Right kidney (tissue), 1 donor: ENCODE data around the gene PARD3B.

Source experiments
- DNase-seq: peaks from one replicate; pipeline ENCODE4 v3.0.0-alpha.2; 2016

Gene PARD3B

DNA sequence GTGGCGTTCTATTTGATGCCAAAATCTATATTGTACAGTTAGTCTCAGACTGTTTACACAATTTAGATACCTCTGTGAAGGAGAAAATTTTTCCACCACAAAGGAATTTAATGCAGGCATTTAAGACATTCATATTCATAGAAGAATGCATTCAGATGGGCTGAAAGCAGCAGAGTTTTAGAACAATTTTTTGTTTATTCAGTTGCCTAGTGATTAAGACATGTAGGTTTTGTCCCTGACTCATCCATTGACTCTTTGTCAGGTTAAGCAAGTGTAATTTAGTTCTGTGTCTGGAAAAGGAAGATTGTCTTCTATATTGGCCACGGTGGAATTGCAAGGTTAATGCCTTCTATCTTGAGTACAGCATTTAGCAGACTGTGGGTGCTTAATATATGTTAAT lies 515.0 kb downstream of the PARD3B start:
- no peak for DNase-seq

DNA sequence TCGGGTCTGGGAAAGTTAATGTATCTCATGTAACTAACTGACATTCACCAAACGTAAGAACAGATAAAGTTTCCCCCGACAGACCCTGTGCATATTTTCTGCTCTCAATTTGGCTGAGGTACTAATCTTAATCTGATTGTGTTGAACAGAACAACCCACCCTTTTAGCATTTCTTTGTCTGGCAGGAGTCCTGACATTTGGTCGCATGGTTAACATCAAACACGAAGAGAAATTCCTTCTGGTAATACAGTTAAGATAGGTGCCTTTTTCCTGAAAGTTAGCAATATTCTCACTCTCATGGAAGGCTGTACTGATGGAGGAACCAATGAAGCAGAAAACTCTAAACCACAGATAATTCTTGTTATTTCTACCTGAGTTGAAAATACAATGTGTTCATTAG lies 520.8 kb downstream of the PARD3B start:
- DNase-seq = no peak

DNA sequence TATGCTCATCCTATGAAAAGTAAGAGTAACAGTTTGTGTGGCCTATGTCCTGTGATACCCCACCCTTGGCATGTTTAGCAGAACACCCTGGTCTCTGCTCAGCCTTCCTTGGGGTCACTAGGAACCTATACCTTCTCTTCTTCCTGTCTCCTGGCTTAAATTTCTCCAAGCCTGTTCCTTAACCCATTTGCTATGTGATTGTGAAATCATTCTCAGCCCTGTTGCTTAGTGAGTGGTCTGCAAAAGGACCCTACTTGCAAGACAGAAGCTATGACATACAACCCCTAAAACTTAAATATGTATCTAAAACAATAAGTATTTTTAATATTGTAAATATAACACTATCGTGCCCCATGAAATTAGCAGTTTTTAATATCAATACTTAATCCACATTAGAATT lies 524.7 kb downstream of the PARD3B start:
- no peak for DNase-seq

DNA sequence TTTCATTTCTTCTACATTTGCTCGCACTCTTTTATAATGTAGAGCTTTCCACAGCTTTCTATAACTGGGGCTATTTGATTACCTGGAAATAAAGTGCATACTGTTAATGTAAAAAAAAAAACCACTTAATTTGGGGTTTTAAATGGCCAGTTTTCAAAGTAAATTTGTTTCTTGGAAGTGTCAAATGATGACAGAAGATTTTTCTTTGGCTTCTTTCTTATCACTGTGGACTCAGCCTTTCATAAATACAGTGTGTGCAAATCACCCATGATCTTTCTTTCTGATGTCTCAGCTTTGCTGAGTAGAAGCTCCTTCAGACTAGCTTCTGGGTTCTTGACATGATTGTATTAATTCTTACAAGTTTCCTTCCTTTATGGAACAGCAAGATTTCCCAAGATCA lies 525.6 kb downstream of the PARD3B start:
- no peak for DNase-seq

DNA sequence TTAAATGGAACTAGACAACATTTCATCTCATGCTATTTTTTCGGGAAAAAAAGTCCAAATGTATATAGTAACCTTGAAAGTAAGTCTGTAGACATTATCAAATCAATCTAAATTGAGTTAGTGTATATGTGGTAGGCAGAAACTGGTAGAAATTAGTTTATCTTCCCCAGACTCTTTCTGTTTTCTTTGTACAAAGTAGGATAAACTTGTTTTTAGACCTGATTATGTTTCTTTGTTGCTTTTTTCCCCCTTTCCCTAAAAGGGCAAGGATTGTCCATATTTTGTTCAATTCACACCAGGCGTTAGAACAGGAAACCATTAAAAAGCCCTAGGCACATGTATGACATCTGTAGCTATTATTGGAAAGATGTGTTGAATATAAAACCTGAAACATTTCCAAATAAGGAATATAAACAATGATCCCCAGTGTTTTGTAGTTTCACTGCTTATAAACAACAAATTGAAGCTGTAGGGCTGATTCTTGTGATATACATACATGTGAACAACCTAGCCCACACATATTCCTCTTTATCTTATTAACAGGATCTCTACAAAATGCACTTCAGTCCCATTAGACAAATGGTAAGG lies 528.3 kb downstream of the PARD3B start:
- no peak for DNase-seq

DNA sequence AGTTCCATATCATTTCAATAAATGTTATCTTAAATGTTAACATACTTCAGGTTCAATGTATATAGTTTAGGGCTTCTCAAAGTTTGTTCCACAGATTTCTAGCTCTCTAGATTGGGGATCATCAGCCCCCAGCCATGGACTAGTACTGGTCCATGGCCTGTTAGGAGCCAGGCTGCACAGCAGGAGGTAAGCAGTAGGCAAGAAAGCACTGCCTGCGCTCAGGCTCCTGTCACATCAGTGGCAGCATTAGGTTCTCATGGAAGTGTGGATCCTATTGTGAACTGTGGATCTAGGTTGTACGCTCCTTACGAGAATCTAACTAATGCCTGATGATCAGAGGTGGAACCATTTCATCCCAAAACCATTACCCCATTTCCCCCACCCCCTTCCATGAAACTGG lies 531.1 kb downstream of the PARD3B start:
- no peak for DNase-seq

DNA sequence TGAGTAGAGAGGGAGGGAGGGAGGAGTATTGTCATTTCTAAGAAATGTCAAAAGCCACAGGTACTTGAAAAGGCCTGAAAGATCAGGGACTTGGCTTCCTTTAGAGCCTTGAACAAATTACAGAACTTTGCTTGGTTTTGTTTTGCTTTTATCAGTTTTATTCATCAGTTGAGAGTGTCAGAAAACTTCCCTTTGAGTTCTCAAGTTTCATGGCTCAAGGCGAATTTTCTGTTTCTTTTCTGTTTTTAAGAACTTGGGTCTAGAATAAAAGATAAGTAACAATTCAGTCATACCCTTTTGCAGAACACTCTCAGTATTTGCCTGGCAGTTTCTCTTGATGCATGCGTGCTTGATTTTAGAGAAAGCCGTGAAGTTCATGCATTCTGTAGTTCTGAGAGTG lies 531.9 kb downstream of the PARD3B start:
- no peak for DNase-seq

DNA sequence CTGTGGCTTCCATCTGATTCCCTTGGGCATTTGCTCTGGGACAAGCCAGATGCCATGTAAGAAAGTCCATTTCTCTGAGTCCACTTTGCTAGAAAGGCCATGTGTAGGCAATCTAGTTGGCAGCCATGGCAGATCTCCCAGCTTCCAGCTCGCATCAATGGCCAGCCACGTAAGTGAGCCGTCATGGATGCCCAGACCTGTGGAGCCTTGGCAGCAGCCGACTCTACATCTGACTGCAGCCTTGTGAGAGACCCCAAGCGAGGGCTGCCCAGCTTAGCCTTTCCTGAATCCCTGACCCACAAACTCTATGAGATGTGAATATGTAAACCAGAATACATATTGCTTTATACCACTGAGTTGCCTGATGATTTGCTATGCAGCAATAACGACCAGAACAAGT lies 533.5 kb downstream of the PARD3B start:
- no peak for DNase-seq

DNA sequence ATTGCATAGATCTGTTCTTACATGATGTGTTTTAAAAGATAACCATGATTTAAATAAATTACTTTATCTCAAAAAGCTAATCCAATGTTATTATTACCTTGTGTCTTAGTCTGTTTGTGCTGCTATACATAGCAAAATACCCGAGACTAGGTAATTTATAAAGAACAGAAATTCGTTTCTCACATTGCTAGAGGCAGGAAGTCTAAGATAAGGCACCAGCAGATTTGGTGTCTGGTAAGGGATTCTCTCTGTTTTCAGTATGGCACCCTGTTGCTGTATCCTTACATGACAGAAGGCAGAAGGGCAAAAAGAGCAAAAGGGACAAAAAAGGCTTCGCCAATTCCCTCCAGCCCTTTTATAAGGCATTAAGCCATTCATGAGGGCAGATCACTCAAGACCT lies 533.9 kb downstream of the PARD3B start:
- no peak for DNase-seq

DNA sequence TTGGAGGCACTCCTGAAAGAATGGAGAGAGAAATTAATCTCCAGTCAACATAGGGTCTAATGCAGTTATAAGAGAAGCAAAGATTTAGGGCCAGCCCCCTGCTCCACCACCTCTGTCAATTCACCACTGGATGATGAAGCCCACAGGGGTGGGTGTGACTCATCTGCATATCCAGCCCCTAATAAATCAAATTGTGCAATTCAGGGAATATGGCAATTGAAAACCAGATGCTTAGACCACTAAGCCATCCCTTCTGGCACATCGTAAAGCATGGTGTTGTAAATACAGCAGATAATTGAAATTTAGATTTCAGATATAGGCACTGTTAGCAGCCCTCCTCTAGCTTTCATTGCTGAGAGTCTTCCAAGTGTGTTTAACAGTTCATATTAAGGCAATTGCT lies 541.4 kb downstream of the PARD3B start:
- no peak for DNase-seq

DNA sequence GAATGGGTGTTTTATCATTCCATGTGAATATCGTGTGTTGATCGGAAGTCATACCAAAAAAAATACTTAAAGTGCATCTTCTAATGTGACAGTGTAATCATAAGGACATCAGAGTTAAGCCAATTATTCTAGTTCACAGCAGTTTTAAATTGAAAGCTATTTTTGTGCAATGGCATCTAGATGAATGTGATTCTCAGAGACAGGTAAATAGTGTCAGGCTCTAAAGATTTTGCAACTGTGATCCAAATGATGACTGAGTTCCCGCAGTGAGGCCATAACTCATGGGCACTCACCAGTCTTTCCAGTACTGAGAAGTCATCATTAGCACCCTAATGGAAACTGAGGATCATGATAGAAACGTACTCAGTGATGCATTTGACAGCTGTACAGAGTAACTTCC lies 542.6 kb downstream of the PARD3B start:
- DNase-seq = no peak

DNA sequence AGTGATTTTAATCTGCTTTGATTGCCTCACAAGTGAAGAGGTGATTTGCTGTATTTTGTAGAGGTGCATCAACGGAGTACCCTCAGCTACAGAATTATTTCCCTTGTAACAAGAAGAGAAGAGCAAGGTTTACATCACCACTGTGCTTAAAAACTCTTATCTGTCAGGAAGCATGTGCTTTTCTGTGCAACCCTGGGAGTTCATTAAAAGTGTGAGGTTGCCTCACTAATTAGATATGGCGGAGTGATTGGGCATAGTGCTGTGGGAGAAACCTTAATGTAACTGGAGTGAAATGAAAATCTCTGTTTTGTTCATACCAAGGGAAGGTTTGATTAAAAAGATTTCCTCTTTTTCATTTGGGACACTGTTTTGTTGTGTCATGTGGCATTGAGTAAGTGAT lies 544.7 kb downstream of the PARD3B start:
- no peak for DNase-seq

DNA sequence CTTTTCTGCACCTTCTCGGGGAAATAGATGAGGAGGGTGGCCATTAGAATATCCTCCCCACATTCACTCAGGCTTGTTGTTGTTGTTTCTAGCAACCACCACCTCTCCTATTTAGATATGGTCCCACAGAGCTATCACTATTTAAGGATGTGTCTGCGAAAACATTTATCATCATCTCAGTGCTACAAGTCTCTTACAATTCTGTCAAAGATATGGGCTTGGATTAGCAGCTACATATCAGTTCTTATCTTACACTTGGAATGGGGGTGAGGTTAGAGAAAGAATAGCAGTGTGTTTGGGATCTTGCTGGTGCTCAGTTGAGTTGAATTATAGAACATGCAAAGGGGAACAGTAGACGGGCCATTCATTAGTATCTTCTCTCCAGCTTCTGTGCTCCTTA lies 546.1 kb downstream of the PARD3B start:
- DNase-seq = no peak

DNA sequence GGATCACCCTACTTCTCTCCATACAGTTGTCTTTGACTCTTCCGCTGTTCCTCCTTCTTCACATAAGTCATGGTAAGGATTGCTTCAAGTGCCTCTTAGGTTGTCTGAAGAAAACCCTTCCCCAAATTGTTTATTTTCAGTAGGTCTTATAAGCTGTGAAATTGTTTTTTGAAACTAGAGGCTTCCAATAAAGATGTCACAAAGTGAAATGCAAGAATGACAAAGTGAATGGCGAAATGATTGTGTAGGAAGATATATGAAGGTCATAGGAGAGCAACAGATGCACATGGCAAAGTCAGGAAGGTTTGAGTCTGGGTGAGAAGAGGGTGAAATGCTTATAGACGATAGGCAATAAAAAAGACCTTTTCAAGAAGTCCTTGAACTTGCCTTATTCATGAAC lies 548.8 kb downstream of the PARD3B start:
- DNase-seq = no peak

DNA sequence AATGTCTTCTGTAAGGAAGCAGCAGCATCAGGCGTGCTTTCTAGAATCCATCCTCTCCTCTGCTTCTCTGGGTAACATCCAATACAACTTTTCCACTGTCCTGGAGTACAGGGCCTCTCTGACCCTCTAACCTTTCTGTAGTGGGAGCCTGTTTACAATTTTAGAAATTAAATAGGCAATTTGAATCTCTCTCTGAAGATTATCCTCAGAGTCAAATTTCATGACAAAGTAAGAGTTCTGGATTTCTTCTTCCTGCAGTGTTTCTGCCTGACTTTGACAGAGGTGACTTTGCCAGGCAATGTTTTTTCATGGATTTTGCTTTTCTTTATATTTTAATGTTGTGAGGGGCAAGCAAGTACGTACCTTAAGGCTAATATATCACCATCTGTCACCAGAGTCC lies 558.4 kb downstream of the PARD3B start:
- DNase-seq = no peak

DNA sequence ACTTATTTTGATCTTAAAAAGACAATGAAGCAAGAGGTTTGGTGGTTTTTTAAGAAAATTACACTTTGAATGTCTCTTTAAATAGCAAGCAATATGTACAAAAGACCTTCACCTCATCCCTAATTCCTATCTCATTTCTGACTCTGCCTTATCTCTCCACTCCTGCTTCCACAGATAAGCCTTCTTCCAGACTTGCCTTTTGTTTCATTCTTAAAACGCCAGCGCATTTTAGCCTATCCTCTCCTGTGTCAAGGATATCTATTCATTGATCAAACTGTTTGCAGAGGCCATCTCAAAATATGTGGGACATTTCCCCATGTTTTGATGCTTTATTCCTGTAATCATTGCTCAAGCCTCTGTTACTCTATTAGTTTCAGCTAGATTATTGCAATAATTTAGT lies 562.5 kb downstream of the PARD3B start:
- DNase-seq = no peak

DNA sequence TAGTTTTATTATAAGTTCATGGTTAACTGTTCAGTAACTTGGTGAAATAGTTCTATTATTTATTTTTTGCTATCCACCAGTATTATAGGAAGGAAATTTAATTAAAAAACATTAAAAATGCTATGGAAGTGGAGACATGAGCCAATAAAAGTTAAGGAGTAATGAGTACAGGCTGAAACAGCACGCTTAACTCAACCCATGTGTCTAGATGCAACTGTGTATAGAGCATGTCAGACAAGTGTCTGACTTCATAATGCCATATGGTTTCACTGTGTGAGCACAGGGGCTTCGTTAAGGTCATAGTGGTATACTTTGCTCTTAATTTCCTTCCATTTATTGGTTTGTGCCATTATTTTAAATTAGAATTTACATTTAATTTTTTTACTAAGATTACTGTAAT lies 570.2 kb downstream of the PARD3B start:
- no peak for DNase-seq

DNA sequence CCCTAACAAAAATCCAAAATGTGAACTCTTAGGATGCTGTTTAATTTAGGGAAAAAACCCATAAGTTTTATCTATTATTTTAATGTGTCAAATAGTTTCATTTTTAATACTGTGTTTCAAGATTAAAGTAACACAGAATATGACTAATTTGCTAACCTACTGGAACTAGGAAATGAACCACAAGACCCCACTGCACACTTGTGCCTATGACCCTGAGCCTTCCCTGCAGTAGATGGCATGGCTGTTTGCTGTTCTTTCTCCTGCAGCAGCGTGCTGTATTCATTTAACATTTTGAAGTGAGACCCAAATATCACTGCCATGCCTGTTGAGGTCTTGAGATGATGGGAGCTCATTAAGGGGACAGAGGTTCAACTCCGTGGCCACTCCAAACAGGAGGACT lies 571.9 kb downstream of the PARD3B start:
- DNase-seq = no peak

DNA sequence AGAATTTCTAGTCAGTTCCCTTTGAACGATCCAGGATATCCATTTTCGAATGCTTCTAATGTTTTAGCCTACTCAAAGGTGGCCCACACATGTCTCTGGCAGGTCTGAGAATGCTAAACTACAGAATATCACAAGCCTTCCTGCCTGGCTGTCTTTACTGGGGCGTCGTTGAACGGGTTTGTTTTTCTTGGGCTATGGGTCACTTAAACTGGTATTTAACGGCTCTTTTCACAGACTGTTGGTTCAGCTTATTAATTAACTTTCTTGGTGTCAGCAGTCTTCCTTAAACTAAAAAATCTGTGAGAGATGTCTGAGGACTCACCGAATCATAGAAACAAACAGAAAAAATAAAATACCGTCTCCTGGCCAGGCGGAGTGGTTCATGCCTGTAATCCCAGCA lies 573.9 kb downstream of the PARD3B start:
- peak; percentile 20 for DNase-seq

DNA sequence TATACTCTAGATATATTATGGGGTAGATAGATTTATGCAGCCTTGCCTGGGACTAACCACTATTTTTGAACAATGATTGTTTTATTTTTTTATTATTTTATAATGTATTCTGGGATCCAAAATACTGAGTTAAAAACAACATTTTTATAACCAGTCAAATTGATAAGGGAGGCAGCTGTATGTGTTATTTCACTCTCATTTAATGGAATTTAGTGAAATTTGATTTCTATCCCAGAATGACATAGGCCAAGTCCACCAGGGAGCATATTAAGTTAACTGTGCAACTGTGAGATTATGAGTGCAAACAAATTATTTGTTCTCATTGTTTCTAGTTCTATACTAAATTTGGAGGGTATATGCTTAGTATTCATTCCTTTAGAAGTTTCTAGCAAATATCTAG lies 583.5 kb downstream of the PARD3B start:
- no peak for DNase-seq

DNA sequence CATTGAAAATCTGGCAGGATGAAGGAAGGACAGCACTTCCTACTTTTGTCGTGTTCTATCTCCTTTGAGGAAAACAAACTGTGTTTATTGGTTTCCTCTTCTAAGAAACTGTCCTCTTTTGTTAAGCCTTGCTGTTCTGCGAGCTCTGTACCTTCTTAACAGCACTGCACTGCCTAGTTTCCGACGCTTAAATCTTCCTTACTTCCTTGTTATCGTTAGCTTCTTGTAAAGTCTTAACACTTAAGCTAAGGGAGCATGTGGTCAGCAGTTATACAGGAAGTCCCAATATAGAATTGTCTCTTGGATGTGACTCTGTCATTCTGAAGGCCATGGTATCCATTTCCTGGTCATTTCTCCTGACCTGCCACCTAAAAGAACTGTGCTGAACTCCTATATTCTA lies 584.3 kb downstream of the PARD3B start:
- no peak for DNase-seq

DNA sequence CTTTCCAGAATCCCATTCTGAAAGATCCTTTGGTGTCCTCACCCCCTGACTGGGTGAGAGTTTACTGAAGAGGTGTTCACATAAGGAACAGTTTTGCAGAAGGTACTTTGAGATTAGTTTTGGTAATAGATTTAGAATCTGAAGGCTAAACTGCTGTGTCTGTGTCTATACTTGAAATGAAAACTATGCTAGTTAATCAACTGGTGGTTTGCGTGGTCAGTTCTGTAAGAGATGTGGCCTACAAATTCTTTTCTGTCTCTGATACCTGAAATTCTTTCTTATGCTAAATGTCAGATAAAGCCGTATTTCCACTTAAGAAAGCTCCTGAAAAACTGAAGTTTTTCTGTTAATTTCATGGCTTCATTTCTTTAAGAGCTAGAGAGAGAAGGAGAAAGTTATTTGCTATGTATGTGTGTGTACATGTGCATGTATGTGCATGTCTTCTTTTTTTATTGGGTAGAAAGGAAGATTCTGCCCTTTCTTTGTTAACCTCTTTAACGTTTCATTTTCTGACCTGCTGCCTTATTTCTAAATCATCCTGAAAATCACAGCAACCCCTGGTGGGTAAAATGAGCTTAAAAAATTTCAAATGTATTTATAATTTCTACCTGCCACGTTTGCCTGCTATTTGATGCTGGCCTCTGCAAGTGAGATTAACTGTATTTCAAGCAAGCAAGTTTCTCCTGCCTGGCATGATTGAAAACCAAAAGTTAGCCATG lies 585.0 kb downstream of the PARD3B start:
- no peak for DNase-seq

DNA sequence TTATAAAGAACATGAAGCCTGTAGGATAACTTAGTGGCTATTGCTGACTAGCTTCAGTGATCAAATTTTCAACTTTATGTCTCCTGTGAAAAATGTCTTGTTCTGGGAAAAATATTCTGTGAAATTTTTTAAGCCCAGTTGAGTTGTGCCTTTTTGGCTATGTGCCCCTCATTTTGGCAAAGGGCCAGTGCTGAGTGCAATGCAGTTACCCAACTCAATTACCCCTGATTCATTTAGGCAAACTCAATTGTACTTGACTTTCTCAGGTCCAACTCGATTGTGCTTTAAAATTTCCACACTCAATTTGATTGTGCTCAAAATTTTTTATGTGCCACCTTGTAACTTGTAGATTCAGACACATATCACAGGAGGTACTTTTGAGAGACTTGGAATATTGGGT lies 588.3 kb downstream of the PARD3B start:
- no peak for DNase-seq

DNA sequence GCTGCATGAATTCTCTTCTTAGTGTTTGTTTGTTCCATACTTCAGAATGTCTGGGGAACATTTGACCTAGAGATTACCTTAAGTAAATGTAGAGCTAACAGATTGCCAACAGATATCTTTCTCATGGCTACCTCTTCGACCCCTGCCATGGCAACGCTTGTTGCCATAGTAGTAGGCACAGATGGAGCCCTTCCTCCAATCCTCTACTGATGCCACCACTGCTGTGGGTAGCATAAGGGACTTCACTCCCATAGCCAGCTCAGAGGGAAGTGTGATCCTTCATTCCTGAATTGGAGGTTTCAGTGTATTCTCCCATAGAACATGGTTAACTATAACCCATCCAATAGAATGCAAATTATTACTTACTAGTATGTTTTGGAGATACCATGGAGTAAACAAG lies 593.5 kb downstream of the PARD3B start:
- DNase-seq = no peak
